ENCODE measurements around the gene ZCCHC7.
"Not testable (repeated sequence)": the region's sequence is repeated elsewhere in the genome, so short reads cannot be mapped to it uniquely, and the experiment has no call there.

ZCCHC7 gene

GRCh38 chr9:37119907-37120842, at the start of gene ZCCHC7:
Gene ZCCHC7, plus strand, starts transcription at chr9:37120574.
- peak; percentile 70 for DNase-seq

GRCh38 chr9:37074790-37075189, 45.6 kb upstream of the ZCCHC7 start:
- DNase-seq, result not testable (repeated sequence)

- DNase-seq, result peak; percentile 68
Observed at GRCh38 chr9:37079370-37080164, 40.8 kb upstream of the ZCCHC7 start.

GRCh38 chr9:37080165-37080628, 40.2 kb upstream of the ZCCHC7 start:
- not testable (repeated sequence) for DNase-seq

GRCh38 chr9:37081507-37081906, 38.9 kb upstream of the ZCCHC7 start:
- DNase-seq, result not testable (repeated sequence)

GRCh38 chr9:37082214-37082765, 38.1 kb upstream of the ZCCHC7 start:
- DNase-seq, result no peak

- DNase-seq, result no peak
Observed at GRCh38 chr9:37083654-37084053, 36.7 kb upstream of the ZCCHC7 start.

GRCh38 chr9:37085233-37085632, 35.1 kb upstream of the ZCCHC7 start:
- no peak for DNase-seq

GRCh38 chr9:37092714-37093295, 27.6 kb upstream of the ZCCHC7 start:
- not testable (repeated sequence) for DNase-seq

- no peak for DNase-seq
Observed at GRCh38 chr9:37094751-37095150, 25.6 kb upstream of the ZCCHC7 start.

GRCh38 chr9:37096628-37097027, 23.7 kb upstream of the ZCCHC7 start:
- DNase-seq, result no peak

- DNase-seq, result no peak
Observed at GRCh38 chr9:37097294-37097693, 23.1 kb upstream of the ZCCHC7 start.

GRCh38 chr9:37100327-37100726, 20.0 kb upstream of the ZCCHC7 start:
- DNase-seq, result no peak

GRCh38 chr9:37100741-37101140, 19.6 kb upstream of the ZCCHC7 start:
- DNase-seq, result no peak

GRCh38 chr9:37102486-37102885, 17.9 kb upstream of the ZCCHC7 start:
- DNase-seq, result no peak

GRCh38 chr9:37104183-37104889, 16.0 kb upstream of the ZCCHC7 start:
- DNase-seq, result peak; percentile 58

- DNase-seq, result no peak
Observed at GRCh38 chr9:37105234-37105633, 15.1 kb upstream of the ZCCHC7 start.

- DNase-seq, result no peak
Observed at GRCh38 chr9:37107701-37108100, 12.7 kb upstream of the ZCCHC7 start.

- DNase-seq, result not testable (repeated sequence)
Observed at GRCh38 chr9:37114442-37114841, 5.9 kb upstream of the ZCCHC7 start.

- DNase-seq, result no peak
Observed at GRCh38 chr9:37117956-37118355, 2.4 kb upstream of the ZCCHC7 start.

- DNase-seq, result no peak
Observed at GRCh38 chr9:37119360-37119759, 1.0 kb upstream of the ZCCHC7 start.

- DNase-seq, result not testable (repeated sequence)
Observed at GRCh38 chr9:37120843-37121335, 515 bp downstream of the ZCCHC7 start.

All from NCI-H226 (cell line).